ENCODE data around the gene ARHGAP20.

DNA sequence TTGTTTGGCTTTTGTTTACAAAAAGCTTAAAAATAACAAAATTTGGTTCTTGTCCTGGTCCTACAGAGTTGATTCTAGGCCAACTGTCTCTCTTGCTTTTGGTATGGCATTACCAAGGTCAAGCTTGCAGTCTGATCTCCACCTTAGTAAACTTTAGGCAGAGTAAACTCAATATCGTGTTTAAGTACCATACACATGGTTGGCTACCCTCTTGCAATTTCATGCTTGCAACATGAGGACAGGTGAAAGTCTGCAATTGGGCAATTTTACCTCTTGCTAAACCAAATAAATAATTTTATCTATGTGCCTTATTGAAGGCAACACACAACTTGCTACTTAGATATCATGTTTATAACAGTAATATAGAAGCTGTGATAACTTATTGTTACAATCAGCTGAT is 125.1 kb downstream of the ARHGAP20 start:
- TF ChIP-seq, protein P1, sequence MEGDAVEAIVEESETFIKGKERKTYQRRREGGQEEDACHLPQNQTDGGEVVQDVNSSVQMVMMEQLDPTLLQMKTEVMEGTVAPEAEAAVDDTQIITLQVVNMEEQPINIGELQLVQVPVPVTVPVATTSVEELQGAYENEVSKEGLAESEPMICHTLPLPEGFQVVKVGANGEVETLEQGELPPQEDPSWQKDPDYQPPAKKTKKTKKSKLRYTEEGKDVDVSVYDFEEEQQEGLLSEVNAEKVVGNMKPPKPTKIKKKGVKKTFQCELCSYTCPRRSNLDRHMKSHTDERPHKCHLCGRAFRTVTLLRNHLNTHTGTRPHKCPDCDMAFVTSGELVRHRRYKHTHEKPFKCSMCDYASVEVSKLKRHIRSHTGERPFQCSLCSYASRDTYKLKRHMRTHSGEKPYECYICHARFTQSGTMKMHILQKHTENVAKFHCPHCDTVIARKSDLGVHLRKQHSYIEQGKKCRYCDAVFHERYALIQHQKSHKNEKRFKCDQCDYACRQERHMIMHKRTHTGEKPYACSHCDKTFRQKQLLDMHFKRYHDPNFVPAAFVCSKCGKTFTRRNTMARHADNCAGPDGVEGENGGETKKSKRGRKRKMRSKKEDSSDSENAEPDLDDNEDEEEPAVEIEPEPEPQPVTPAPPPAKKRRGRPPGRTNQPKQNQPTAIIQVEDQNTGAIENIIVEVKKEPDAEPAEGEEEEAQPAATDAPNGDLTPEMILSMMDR (conservative IDR thresholded peaks at IDR 0.05; ENCODE audit: low read depth, low read length) = no peak
- TF ChIP-seq NFE2L2 (IDR thresholded peaks at IDR 0.05; ENCODE audit: low read depth, low read length) (no peak), POLR2A (IDR thresholded peaks at IDR 0.05; ENCODE audit: low read depth, low read length) (no peak), MAFK (IDR thresholded peaks at IDR 0.05; ENCODE audit: low read depth, low read length) (no peak), RAD21 (IDR thresholded peaks at IDR 0.05; ENCODE audit: low read length) (no peak), CEBPB (IDR thresholded peaks at IDR 0.05; ENCODE audit: low read depth, low read length) (no peak), RFX5 (IDR thresholded peaks at IDR 0.05; ENCODE audit: low read depth, low read length) (no peak), MAZ (IDR thresholded peaks at IDR 0.05; ENCODE audit: borderline replicate concordance, low read depth, low read length) (no peak), FOS (IDR thresholded peaks at IDR 0.05; ENCODE audit: low read depth, low read length) (no peak), MXI1 (IDR thresholded peaks at IDR 0.05; ENCODE audit: borderline replicate concordance, low read depth, low read length) (no peak), CHD1 (IDR thresholded peaks at IDR 0.05; ENCODE audit: low read depth, low read length) (no peak), SMC3 (IDR thresholded peaks at IDR 0.05; ENCODE audit: low read depth, low read length) (no peak)
- TF ChIP-seq, protein P2, sequence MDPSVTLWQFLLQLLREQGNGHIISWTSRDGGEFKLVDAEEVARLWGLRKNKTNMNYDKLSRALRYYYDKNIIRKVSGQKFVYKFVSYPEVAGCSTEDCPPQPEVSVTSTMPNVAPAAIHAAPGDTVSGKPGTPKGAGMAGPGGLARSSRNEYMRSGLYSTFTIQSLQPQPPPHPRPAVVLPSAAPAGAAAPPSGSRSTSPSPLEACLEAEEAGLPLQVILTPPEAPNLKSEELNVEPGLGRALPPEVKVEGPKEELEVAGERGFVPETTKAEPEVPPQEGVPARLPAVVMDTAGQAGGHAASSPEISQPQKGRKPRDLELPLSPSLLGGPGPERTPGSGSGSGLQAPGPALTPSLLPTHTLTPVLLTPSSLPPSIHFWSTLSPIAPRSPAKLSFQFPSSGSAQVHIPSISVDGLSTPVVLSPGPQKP (IDR thresholded peaks at IDR 0.05; ENCODE audit: borderline replicate concordance, low read depth, low read length) = no peak
- TF ChIP-seq, protein P3, sequence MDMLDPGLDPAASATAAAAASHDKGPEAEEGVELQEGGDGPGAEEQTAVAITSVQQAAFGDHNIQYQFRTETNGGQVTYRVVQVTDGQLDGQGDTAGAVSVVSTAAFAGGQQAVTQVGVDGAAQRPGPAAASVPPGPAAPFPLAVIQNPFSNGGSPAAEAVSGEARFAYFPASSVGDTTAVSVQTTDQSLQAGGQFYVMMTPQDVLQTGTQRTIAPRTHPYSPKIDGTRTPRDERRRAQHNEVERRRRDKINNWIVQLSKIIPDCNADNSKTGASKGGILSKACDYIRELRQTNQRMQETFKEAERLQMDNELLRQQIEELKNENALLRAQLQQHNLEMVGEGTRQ (IDR thresholded peaks at IDR 0.05; ENCODE audit: low read depth, low read length) = no peak
